Peyer's patch (tissue), 4 donors: Measurements from ENCODE around the gene GABRG3.

Source experiments
- CTCF ChIP-seq, 6 experiments: fragments of 450-650 bp in 4 of 6; fragments of 200-600 bp in 2 of 6; sonication (generic) in 1 of 6; IDR thresholded peaks; one replicate each; pipeline ENCODE4 v1.5.1; 2017 to 2019; ENCODE audit warnings: antibody characterized with exemption in 6 of 6, mild to moderate bottlenecking in 3 of 6, moderate library complexity in 1 of 6
- POLR2A ChIP-seq, 2 donors: fragments of 450-650 bp; IDR thresholded peaks; one replicate each; pipeline ENCODE4 v1.5.1; 2017; ENCODE audit warnings: antibody characterized with exemption in 2 of 2, mild to moderate bottlenecking in 2 of 2, moderate library complexity in 2 of 2

- TF ChIP-seq POLR2A (IDR thresholded peaks at IDR 0.05) (no peak), CTCF (IDR thresholded peaks at IDR 0.05) (no peak)
These were observed 27.1 kb upstream of the GABRG3 start for GRCh38 chr15:26943866-26944265.
